Measurements from ENCODE around the gene DSC1.

DNA sequence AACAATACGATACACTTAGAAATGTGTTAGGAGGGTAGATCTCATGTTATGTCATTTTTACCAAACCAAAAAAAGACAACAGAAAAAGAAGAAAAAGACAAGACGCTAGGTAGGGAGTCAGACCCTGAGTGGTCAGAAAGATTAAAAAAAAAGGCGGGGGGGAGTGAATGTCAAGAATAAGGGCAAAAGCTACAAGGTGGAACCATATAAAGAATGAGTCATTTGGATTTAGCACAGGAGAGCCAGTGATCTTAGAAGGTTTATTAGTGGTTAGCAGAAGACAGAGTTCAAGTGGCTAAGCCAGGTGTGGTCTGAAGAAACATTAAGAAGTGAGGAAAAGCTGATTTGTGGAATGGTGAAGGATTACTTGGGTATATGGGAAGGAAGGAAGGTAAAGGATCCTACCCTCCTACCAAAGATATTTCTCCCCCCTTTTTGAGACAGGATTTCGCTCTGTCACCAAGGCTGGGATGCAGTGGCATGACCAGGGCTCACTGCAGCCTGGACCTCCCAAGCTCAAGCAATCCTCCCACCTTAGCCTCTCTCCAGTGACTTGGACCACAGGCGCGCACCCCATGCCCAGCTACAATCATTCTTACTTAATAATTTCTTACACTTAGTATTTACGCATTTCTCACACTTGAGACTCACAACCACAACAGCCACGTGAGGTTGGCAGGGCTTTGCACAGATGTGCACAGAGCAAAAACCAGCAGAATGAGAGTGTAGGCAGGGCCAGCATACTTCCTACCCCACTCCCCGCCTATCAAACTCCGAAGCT lies 63.0 kb downstream of the DSC1 start:
- TF ChIP-seq, protein P1, sequence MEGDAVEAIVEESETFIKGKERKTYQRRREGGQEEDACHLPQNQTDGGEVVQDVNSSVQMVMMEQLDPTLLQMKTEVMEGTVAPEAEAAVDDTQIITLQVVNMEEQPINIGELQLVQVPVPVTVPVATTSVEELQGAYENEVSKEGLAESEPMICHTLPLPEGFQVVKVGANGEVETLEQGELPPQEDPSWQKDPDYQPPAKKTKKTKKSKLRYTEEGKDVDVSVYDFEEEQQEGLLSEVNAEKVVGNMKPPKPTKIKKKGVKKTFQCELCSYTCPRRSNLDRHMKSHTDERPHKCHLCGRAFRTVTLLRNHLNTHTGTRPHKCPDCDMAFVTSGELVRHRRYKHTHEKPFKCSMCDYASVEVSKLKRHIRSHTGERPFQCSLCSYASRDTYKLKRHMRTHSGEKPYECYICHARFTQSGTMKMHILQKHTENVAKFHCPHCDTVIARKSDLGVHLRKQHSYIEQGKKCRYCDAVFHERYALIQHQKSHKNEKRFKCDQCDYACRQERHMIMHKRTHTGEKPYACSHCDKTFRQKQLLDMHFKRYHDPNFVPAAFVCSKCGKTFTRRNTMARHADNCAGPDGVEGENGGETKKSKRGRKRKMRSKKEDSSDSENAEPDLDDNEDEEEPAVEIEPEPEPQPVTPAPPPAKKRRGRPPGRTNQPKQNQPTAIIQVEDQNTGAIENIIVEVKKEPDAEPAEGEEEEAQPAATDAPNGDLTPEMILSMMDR (conservative IDR thresholded peaks at IDR 0.05; ENCODE audit: low read depth, low read length), result no peak
- no peak for TF ChIP-seq POLR2A (IDR thresholded peaks at IDR 0.05; ENCODE audit: low read depth, low read length)
- no peak for TF ChIP-seq MXI1 (IDR thresholded peaks at IDR 0.05; ENCODE audit: borderline replicate concordance, low read depth, low read length)
